Measurements from ENCODE around the gene DCUN1D3. TPM values are rescaled to one million over a fixed set of nuclear protein-coding genes. Genes with fewer than 3 reads are reported as not detected.

DCUN1D3 gene
- 6.1 and 6.8 TPM in 2 replicates for total RNA-seq (2014; rRNA removed; shearing (Covaris generic))

GRCh38 chr16:20900299-20901067, at the start of gene DCUN1D3, which contains the start of gene LYRM1:
Gene DCUN1D3 (minus strand): TSS chr16:20900358. CDS start chr16:20862538, 37,820 bp downstream.
Gene LYRM1 (plus strand): TSS chr16:20900771. CDS start chr16:20915556, 14,785 bp downstream.

DNA sequence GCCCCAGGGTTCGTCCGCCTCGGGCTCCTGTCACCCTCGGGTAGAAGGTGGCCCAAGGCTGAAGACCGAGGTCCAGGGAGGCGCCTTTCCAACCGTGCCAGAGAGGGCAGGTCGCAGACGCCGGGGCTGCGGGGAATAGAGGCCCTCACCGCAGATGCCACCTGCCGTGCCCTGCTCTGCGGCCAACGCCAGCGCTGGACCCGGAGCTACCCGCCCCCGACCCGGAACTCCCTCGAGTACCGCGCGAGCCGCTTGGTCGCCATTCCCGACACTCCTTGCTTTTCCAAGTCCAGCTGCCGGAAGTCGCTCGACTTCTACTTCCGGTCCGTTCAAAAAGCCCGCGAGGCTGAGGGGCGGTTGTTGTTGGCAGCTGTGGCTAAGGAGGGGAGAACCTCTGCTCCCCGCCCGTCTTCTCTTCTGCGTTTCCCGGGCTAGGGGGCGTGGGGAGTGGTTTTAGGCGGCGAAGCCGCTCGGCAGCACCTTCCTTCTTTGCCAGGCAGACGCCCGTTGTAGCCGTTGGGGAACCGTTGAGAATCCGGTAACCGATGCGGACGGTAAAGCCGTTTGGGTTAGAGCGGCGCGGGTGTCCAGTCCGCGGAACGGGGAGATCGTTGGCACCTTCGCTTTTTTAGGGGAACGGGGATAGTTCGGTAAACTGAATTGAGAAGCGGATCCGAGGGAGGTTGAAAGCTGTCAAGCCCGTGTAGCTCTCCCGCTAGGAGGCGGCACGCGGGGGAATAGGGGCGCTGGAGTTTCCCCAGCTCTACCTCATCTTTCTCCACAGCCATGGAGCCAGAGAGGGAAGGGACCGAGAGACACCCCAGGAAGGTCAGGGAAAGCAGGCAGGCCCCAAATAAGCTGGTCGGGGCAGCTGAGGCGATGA, 93.7 kb downstream of the DCUN1D3 start, which contains the start of the genes ERI2 and REXO5:
Gene ERI2 (minus strand): TSS at position 305 of the 883 bp plus-strand sequence. CDS start 42 bp downstream, at position 263.
Gene REXO5 (plus strand): TSS at position 360 of the 883 bp plus-strand sequence. CDS start 427 bp downstream, at position 787.

Small RNA genes lying within 50 kb of the gene (small RNA-seq; reads per million reads assigned to genes)
- not detected for gene RF00618

Other genes starting within 250 kb of the DCUN1D3 start
- not detected in 2 replicates for gene ACSM1, start 202.7 kb downstream of the DCUN1D3 start, total RNA-seq (2014; rRNA removed; shearing (Covaris generic))
- 53.8 and 57.1 TPM in 2 replicates for gene THUMPD1, start 158.5 kb downstream of the DCUN1D3 start, total RNA-seq (2014; rRNA removed; shearing (Covaris generic))
- 0.41 and 1.9 TPM in 2 replicates for gene ACSM3, start 136.3 kb downstream of the DCUN1D3 start, total RNA-seq (2014; rRNA removed; shearing (Covaris generic))
- 27.9 and 33.6 TPM in 2 replicates for gene ERI2, start 93.9 kb downstream of the DCUN1D3 start, total RNA-seq (2014; rRNA removed; shearing (Covaris generic))
- 13.7 and 15.8 TPM in 2 replicates for gene REXO5, start 93.8 kb downstream of the DCUN1D3 start, total RNA-seq (2014; rRNA removed; shearing (Covaris generic))
- 34.4 and 43.3 TPM in 2 replicates for gene LYRM1, start 413 bp upstream of the DCUN1D3 start, total RNA-seq (2014; rRNA removed; shearing (Covaris generic))

Data from A375 (cell line).